Activated CD8-positive, alpha-beta memory T cell treated with anti-CD3 and anti-CD28 coated beads, Interleukin-2, amount 50 U/mL, for 4 hours (primary cell): ENCODE measurements around the gene HK1.
"Not testable (repeated sequence)": the region's sequence is repeated elsewhere in the genome, so short reads cannot be mapped to it uniquely, and the experiment has no call there.

Experiments
- DNase-seq: peaks from one replicate; pipeline ENCODE4 v3.0.0-alpha.2; 2020

HK1 gene

DNA sequence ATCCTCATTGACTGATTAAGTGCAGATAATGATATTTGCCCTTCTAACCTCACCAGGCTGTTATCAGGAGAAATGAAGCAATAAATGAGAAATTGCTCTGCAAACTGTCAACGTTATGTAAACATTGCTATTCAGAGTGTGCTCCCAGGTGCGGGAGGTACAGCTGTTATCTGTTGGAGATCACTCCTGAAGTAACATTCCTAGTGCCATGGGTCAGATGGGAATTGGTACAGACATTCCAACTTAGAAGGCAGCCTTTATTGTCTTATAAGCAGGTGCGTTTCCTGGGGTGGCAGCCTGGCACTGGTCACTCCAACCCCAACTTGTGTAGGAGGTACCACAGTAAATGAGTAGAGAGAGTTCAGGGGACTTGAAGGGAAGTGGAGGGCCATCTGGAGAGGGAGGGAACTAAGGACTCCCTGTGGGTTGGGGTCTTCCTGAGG lies 36.8 kb downstream of the HK1 start:
- DNase-seq = no peak

DNA sequence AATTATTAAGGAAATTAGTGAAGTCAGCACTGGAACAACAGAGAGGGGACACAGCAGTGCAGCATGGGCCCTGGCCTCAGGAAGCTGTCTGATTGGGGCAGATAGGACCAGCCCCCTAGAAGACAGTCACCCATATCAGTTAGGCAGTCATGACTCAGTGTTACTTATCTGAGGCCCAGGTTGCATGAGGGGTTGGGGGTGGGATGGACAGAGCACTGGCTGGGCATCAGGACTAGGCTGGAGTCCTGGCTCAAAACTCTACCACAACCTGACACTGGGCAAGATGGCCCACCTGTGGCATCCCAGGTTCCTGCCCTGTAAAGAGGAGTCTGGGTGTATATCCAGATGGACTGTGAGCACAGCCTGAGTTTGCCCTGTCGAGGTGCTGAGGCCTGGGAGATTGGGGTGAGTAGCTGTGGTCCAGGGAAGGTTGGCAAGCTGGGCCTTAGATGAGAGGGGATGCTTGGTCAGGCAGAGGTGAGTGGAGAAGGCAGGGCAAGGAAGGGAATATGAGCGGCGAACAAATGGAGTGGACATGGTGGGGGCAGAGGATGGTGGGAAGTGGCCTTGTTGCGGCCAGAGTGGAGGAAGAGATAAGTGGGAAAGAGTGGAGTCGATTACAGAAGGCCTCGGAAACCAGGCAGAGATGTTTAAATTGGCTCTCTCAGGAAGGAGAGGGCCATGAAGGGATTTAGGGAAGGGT lies 37.5 kb downstream of the HK1 start:
- DNase-seq = no peak

DNA sequence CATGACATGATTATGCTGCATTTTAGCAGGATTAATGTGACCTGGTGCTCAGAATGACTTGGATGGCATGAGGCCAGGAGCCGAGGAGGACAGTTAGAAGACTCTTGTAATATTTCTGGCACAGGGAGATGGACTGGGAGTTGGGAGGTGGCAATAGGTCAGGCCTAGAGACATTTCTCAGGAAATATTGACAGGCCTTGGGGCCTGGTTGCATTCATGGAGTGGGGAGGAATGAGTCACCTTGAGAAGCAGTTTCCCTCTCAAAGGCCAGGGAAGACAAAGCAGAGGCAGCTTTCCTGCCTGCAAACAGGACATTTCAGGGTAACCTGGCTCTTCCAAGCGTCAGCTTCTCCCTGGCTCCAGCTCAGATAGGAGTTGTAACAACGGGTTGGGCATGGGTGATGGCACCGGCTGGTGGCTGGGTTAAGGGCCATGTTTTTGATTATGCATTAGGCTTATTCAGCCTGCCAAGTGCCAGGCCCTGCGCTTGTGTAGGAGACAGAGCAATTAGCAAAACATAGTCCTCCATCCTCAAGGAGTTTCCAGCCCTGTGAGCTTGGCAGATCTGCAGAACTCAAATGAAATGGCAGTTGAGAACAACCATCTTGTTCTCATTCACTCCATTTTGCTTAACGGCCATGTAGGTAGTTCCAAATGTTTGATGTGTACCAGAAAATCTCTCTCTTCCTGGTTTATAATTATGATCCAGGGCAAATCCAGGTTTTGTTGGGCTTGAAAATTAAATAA lies 38.2 kb downstream of the HK1 start:
- no peak for DNase-seq

DNA sequence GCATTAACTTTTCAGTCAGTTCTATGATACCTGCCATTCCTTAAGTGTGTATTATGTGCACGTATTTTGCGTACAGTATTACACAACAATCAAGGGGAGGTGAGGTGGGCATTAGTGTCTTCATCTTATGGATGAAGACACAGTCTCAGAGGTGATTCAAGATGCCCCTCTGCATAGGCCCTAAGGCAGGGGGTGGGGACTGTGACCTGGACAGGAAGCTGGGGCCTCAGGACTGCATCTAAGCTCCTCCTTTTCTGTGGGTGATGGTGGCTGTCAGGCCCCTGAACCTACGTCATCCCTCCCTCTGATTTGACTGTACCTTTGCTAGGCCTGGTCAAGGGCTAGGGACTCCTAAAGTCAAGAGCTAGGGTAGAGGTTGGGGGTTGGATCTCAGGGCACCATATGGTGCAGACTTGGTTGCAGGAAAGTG lies 38.9 kb downstream of the HK1 start:
- no peak for DNase-seq

DNA sequence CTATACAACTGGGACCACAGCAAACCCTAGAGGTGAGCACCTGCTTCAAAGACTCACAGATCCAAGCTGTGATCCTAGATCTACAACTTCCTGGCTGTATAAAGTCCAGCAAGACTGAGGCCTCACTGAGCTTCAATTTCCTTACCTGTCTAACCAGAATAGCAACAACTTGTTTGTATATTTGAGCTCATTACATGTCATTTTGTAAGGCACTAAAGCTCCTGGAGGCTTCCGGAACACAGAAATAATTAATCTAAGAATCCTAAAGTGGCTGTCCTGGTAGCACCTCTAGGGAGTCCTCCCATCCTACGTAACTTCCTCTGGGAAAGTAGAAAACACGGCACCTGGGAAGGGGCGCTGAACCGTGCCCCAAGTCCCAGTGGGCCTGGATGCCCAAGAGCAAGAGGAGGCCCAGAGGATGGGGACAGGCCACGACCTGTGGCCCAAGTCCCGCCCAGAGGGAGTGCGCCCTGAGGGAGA lies 39.4 kb downstream of the HK1 start:
- DNase-seq = no peak

DNA sequence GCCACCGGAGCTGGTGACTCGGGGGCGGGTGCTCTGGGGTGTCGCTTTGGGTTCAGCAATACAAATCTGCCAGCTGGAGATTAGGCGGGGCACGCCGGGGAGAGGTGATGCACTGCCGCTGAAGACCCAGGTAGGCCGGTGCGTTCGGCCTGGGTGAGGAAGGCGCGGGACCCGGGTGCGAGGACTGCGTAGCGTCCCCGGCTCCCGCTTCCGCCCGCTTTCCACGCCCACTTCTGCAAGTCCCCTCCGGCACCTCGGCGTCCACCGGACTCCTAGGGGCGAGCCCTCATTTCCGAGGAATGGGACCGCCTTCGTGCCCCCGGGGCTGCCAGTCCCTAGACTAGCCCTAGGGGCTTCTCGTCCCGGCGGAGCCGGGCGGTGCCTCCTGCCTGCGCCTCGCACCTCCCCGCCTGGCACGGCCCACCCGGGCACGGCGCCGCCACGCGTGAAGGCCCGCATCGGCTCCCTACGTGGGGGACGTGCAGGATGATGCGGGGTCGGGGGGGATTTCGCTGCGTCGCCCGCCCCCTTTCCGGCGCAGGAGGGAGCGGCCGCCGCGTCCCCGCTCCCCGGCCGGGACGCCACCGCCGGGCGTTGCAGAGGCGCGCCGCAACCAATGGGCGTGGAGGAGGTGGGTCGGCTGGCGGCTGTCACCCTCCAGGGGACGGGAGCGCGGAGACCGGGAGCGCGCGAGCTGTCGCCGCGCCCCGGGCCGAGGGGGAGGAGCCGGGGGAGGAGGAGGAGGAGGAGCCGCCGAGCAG lies 40.0 kb downstream of the HK1 start:
- DNase-seq = peak; percentile 92

DNA sequence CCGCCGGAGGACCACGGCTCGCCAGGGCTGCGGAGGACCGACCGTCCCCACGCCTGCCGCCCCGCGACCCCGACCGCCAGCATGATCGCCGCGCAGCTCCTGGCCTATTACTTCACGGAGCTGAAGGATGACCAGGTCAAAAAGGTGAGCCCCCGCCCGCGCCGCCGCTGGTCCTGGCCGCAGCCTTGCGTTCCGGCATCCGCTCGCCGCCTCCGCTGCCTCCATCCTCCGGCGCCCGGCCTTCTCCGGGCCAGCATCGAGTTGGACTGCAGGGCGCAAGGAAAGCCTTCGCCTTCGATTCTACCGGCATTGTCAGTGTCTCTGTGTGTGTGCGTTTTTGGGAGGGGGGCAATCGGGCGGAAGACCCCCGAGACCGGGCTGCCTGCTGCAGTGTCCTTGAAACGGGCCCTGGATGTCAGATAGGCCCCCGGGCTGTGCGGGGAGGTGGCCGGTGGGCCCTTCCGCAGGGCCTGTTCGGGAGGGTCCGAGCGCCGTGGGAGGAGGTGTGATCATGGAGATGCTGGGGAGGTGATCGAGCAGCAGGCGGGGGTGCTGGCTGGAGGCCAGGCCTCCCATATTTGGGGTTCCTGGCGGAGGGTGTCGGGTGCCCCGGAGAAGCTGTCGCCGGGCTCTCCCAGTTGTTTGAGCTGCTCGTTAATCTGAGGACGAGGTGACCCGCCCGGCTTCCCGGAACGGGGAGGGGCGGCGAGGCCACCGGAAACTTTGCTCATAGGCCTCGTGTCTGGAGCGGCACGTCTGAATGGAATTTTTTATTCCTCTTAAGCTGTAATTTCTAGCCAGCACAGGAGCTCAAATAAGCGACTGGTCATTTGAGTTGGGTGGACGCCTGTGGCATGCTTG lies 40.8 kb downstream of the HK1 start:
- DNase-seq = peak; percentile 75

DNA sequence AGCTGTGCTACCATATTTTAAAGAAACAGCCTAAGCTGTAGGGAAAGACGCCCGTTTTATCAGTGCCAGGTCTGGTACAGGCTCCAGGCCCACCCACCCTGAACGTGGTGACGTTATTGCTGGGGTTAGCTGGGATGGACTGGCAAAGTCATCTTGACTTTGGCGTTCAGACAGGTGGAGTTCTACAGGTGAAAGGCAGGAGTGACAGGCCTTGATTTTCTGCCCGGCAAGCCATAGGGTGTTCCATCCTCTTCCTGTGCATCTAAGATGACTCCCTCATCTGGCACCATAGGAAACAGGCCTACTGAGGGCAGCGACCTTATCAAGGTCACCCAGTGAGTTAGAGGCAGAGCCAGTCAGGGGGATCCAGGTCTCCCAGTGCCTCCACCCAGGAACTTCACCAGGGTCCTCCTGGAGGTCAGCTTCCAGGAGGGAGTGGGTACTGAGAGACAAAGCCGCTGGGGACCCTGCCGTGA lies 41.6 kb downstream of the HK1 start:
- no peak for DNase-seq

DNA sequence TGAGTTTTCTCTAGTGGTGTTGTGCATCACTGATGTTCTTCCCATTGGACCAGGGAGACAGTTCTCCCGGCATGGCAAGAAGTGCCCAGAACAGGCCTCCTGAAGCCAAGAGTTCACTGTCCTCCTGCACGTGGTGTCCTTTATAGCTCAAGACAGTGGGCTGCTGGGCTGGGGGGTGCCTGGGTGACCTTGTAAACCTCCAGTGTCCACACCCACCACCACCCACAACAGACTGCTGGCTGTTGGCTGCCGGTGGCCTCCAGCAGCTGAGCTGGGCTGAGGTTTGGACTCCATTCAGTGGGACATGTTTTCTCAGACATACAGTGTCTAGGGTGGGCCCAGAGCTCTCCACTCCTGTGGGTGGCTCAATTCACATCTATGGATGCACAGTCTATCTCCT lies 42.2 kb downstream of the HK1 start:
- DNase-seq = no peak

DNA sequence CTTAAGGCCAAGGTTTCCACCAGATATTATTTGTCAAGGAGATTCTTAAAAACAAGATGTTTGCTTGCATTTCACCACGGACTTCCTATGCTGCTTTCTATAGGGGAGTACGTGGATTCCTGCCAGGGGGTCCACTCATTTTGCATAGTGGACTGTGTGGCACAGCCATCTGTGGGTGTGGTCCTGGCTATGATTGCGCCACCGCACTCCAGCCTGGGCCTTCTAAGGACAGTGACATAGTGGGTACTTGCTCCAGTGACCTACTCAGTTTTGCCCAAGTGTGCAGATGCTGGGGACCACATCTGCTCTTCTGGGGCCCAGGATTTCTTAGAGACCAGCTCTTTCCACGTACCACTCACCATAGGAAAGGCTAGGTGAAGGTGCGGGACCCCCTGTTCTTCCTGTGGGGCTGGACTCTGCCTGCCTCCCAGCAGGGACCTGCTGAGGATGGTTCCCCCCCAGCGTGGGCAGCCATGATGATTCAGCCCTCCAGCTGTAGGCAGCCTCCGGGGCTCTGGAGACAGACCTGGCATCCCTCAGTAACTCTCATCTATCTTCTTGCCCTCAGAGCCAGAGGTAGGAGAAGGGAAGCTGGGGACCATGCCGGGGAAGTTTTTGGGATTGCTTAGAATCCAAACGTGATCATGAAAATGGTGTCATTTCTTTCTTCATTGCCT lies 42.9 kb downstream of the HK1 start:
- no peak for DNase-seq

DNA sequence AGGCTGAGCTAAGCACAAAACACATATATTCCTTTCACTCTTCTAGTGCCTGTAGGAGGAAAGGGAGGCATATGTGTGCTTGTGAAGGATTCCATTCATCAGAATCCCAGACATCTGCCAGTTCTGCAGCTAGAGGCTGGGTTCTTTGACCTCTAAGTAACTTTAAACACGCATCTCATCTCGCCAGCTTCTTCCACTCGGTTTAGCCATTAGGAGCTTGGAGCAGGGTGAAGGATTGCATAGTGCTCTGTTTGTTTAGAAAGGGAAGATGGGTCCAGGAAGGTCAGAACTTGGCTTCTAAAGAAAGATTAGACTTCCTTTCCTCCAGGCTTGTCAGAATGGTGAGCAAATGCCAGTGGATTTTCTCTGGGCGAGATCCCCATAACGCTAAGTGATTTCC lies 43.6 kb downstream of the HK1 start:
- no peak for DNase-seq

DNA sequence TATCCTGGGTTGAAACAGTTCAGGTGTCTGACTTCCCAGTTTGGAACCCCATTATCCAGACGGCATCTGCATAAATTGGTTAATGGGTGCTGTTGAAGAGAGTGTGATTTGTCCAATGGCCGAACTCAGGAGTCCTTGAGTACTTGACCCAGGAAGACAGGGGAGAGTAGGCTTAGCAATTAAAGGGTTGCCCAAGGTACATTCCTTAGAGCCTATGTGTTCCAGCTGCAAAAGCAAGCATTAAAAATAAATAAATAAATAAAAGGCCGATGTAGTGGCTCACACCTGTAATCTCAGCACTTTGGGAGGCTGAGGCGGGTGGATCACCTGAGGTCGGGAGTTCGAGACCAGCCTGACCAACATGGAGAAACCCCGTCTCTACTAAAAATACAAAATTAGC lies 44.0 kb downstream of the HK1 start:
- not testable (repeated sequence) for DNase-seq

DNA sequence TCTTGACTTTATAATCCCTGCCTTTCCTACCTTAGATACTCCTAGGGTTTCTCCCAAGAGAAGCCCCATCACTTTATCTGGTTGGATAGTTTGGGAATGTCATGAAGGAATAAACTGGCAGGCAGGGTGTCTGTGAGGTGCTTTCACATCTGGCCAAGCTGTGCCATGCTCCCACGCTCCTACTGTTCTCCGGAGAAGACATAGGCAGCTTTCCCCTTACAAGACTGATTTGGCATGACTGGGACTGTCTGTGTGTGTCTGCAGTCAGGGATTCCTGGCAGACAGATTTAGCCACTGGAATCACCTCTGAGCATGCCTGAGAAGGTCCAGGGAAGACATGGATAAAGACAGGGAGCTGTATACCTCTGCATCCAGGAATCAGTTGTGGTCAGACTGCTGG lies 45.3 kb downstream of the HK1 start:
- no peak for DNase-seq

DNA sequence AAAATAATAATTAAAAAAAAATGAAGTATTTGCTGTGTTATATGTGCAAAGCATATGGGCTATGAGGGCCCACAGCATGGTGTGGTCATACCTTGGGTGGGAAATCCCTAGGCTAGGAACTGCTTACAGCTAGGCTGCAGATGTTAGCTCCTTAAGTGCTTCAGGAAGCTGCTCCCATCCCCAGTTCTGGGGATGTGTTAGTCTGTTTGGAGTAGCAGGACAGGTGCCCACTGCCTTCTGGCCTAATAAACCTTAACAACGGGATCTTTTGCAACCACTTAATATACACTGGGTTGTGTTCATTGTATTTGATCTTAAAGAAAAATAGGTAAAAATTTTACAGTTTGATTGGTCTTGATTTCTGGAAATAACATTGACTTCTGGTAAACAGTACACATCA lies 46.3 kb downstream of the HK1 start:
- no peak for DNase-seq

DNA sequence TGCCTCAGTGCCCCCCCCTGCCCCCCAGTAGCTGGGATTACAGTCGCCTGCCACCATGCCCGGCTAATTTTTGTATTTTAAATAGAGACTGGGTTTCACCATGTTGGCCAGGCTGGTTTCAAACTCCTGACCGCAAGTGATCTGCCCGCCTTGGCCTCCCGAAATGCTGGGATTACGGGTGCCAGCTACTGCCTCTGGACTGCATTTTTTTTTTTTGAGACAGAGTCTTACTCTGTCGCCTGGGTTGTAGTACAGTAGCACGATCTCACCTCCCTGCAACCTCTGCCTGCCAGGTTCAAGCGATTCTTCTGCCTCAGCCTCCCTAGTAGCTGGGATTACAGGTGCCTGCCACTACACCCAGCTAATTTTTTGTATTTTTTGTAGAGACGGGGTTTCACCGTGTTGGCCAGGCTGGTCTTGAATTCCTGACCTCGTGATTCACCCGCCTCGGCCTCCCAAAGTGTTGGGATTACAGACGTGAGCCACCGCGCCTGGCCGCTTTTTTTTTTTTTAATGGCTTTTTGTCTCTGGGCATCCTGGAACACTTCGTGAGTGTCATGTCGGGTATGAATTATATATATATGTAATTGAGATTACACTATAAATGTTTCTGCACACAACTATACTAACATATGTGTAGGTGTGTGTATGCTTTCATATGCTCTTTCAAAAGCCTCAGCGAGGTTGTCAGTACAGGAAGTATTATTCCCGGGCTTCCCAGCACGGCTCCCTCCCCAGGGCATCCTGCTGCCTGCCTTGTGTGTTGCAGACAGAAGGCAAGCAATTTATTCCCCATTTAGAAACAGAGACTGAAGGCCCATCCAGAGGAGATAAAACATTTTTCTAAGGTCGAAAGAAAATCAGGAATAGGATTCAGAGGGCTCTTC lies 47.6 kb downstream of the HK1 start:
- not testable (repeated sequence) for DNase-seq

DNA sequence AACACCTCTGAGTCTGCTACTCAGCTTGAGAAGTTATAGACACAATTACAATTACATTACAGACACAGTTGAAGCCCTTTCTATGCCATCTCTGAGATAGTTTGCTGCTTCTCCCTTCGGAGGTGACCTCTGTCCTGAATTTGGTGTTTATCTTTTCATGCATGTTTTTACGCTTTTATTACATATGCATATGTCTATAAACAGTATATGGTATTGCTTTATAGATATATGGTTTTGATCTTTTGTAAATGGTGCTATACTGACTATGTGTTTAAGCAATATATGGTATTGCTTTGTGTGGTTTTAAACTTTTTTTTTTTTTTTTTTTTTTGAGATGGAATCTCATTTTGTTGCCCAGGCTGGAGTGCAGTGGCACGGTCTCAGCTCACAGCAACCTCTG lies 48.4 kb downstream of the HK1 start:
- DNase-seq = no peak

DNA sequence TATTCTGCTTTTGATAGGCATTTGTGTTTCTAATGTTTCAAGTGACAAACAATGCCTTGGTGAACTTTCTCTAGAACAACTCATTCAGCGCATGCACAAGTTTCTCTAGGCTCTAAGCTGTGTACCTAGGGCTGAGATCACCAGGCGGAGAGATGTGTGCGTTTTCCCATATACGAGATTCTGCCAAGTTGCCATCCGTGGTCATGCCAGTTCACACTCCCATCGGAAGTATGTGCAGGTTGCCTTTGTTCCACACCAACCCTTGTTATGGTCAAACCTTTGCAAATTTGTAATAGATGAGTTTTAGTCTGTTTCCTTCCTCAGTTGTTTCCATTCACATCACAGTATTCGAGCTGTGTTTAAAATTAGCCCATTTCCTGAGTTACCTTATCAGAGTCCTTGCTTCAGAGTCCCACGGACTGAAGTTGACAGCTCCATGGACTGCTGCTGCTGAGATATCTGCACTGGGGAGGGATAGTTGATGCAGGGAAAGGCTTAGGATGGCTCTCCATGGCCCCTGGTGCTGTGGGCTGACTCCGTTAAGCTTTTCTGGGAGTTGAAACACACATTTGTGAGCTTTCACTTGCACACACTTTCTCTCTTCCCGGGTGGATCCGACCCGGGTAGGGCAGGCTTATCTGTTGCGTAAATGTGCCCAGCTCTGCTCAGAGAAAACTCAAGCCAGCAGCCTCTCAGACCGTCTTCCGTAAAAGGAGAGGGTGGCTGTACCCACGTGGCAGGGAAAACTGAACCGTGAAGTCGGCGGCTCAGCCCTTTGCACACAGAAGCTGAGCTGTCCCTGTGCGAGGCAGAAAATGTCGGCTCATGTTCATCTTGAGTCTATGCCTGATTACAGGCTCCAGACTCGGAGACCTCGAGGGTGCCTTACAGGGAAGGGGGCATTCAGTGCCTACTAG lies 49.4 kb downstream of the HK1 start:
- peak; percentile 50 for DNase-seq

DNA sequence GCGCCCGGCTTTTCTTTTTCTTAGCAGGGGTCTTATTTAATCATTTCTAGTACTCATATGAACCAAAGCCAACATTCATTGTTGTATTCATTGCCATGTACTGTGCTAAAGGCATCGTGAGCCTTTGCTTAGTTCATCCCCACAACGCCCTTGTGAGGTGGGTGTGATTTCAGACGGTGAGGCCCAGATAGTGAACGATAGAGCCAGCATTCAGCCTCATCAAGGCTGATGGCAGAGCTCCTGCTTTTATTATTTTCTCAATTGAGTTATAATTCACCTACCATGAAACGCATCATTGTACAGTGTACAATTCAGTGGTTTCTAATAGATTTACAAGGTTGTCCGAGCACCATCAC lies 50.1 kb downstream of the HK1 start:
- DNase-seq = no peak

DNA sequence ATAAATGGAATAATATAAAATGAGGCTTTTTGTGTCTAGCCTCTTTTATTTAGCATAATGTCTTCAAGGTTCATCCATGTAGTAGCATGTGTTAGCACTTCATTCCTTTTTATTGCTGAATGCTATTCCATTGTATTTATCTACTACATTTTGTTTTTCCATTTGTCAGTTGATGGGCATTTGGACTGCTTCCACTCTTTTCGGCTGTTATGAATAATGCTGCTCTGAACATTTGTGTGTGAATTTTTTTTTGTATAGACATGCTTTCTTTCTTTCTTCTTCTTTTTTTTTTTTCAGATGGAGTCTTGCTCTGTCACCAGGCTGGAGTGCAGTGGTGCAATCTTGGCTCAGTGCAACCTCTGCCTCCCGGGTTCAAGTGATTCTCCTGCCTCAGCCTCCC lies 50.6 kb downstream of the HK1 start:
- DNase-seq = not testable (repeated sequence)

DNA sequence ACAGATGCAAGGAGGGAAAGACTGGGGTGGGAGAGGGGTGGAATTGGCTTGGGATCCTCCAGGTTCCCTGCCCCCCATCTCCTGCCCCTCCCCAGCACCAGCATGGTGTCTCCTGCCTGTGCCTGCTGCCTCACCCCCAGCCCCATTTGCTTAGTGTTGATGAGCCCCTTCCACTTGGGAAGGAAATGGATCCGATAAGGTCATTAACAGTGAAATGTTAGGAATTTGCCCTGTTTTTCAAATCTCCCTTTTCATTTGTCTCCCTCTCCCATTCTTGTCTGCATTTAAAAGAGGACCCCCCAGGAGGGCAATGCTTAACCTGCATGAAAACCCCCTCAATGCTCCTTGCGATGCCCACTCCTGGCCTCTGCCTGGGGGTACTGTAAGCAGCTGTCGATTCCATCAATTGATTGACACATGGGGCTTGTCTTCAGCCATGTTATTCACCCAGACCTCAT lies 51.5 kb downstream of the HK1 start:
- no peak for DNase-seq
